ENCODE measurements around the gene PTPRM. TPM values are rescaled to one million over a fixed set of nuclear protein-coding genes. Genes with fewer than 3 reads are reported as not detected.

PTPRM gene
- total and polyA plus RNA-seq, 2 donors (not counting 3 experiments of a cell fraction or from before 2014, with no cell fraction given): 37.4 to 43.7 TPM

- Histone ChIP-seq H4K20me1 (replicated peaks; ENCODE audit: control insufficient read depth, extremely low read depth, insufficient read depth, low read length) (no peaks in the 10 kb centered on the region), H3K36me3 (ENCODE audit: control insufficient read depth in 2 of 2, extremely low read depth in 1 of 2, insufficient read depth in 2 of 2, low read length in 2 of 2) (no peaks in the 10 kb centered on the region), H3K4me3 (replicated peaks in 1 of 3; ENCODE audit: insufficient read depth in 1 of 3, low read depth in 1 of 3, low read length in 3 of 3) (no peak overlapping the region), H3K9ac (replicated peaks; ENCODE audit: extremely low read depth, insufficient read depth, low read length) (no peak overlapping the region), H3K27ac (ENCODE audit: insufficient read depth, low read depth, low read length) (no peak overlapping the region), H3K4me2 (ENCODE audit: insufficient read depth, low read length) (no peak overlapping the region), H3K9me1 (replicated peaks; ENCODE audit: control insufficient read depth, extremely low read depth, insufficient read depth, low read length) (no peaks in the 10 kb centered on the region), H3K4me1 (ENCODE audit: control insufficient read depth, extremely low read depth, insufficient read depth, low read length) (no peaks in the 10 kb centered on the region), H3K9me3 (replicated peaks; ENCODE audit: control insufficient read depth, insufficient read depth, low read length) (no peaks in the 10 kb centered on the region), H3K79me2 (ENCODE audit: control insufficient read depth, insufficient read depth, low read length) (no peaks in the 10 kb centered on the region), H3K27me3 (ENCODE audit: control insufficient read depth in 2 of 2, insufficient read depth in 2 of 2, low read length in 2 of 2) (no peaks in the 10 kb centered on the region), H2AFZ (ENCODE audit: low read depth, low read length) (no peak overlapping the region)
- no TSS peak for BruUV-seq (replicated peaks)
- ChIA-PET CTCF (no interaction called here), POLR2A (no interaction called here)
- dilution Hi-C loops (cut with MboI; ENCODE audit: extremely low pct_ligation_motif_present, low sequenced_read_pairs) (no loop called here), intact Hi-C loops (cut with micrococcal nuclease) (no loop called here)
- TF ChIP-seq MAX (IDR thresholded peaks at IDR 0.05; ENCODE audit: insufficient read depth, insufficient read length) (no peak), POLR2A (IDR thresholded peaks at IDR 0.05; ENCODE audit: low read depth, low read length) (no peak), EZH2 (IDR thresholded peaks at IDR 0.05; ENCODE audit: borderline replicate concordance, low read depth, low read length, severe bottlenecking) (no peak), CTCF (IDR thresholded peaks at IDR 0.05; ENCODE audit: extremely low read depth in 1 of 2, insufficient read depth in 1 of 2, low read depth in 1 of 2, low read length in 2 of 2) (no peak), POLR2AphosphoS5 (IDR thresholded peaks at IDR 0.05; ENCODE audit: insufficient read depth, low read depth, low read length) (no peak), JUN (IDR thresholded peaks at IDR 0.05; ENCODE audit: borderline replicate concordance, insufficient read depth, insufficient read length, low read depth) (no peak), FOS (IDR thresholded peaks at IDR 0.05; ENCODE audit: borderline replicate concordance, insufficient read depth, low read length) (no peak), GATA2 (IDR thresholded peaks at IDR 0.05; ENCODE audit: insufficient read depth, insufficient read length, low read depth, low read length) (no peak), MYC (IDR thresholded peaks at IDR 0.05; ENCODE audit: low read depth, low read length) (no peak)
- FAIRE-seq (no peak), DNase-seq (ENCODE audit: low read depth, low spot score) (no peak)
These were observed 332.0 kb downstream of the PTPRM start for GRCh38 chr18:7899078-7899477.

All from endothelial cell of umbilical vein (primary cell).